Activated CD4-positive, alpha-beta T cell treated with anti-CD3 and anti-CD28 coated beads for 48 hours (primary cell): ENCODE data around the gene DHRS4L2.
"Not testable (repeated sequence)": the region's sequence is repeated elsewhere in the genome, so short reads cannot be mapped to it uniquely, and the experiment has no call there.

ENCODE experiments used
- DNase-seq: peaks from one replicate; pipeline ENCODE4 v3.0.0-alpha.2; 2020

DHRS4L2 gene

GRCh38 chr14:24020520-24020919, 31.8 kb downstream of the DHRS4L2 start:
- not testable (repeated sequence) for DNase-seq

GRCh38 chr14:24024939-24025418, 36.2 kb downstream of the DHRS4L2 start:
- DNase-seq: not testable (repeated sequence)

GRCh38 chr14:24029687-24030086, 41.0 kb downstream of the DHRS4L2 start:
- DNase-seq: not testable (repeated sequence)

GRCh38 chr14:24031331-24031730, 42.6 kb downstream of the DHRS4L2 start:
- DNase-seq: not testable (repeated sequence)

- no peak for DNase-seq
Measured at GRCh38 chr14:24032727-24033418, 44.1 kb downstream of the DHRS4L2 start.

GRCh38 chr14:24035769-24036168, 47.0 kb downstream of the DHRS4L2 start:
- DNase-seq: not testable (repeated sequence)

GRCh38 chr14:24036169-24036962, 47.6 kb downstream of the DHRS4L2 start:
- DNase-seq: peak; percentile 68

- not testable (repeated sequence) for DNase-seq
Measured at GRCh38 chr14:24036963-24037657, 48.4 kb downstream of the DHRS4L2 start.

- no peak for DNase-seq
Measured at GRCh38 chr14:24037658-24038037, 48.9 kb downstream of the DHRS4L2 start.

GRCh38 chr14:24038686-24039085, 50.0 kb downstream of the DHRS4L2 start:
- DNase-seq: no peak

- no peak for DNase-seq
Measured at GRCh38 chr14:24040692-24041091, 52.0 kb downstream of the DHRS4L2 start.

GRCh38 chr14:24042746-24043145, 54.0 kb downstream of the DHRS4L2 start:
- no peak for DNase-seq

GRCh38 chr14:24049002-24049401, 60.3 kb downstream of the DHRS4L2 start:
- DNase-seq: not testable (repeated sequence)

- not testable (repeated sequence) for DNase-seq
Measured at GRCh38 chr14:24050753-24051152, 62.0 kb downstream of the DHRS4L2 start.

GRCh38 chr14:24051176-24051788, 62.6 kb downstream of the DHRS4L2 start:
- DNase-seq: no peak

- DNase-seq: peak; percentile 62
Measured at GRCh38 chr14:24051789-24052655, 63.3 kb downstream of the DHRS4L2 start, which contains the start of gene CARMIL3. Gene CARMIL3, plus strand, starts transcription at chr14:24052009. Its CDS starts 145 bp downstream, at chr14:24052154.

- peak; percentile 70 for DNase-seq
Measured at GRCh38 chr14:24052656-24053547, 64.2 kb downstream of the DHRS4L2 start.

- no peak for DNase-seq
Measured at GRCh38 chr14:24053548-24054323, 65.0 kb downstream of the DHRS4L2 start.

GRCh38 chr14:24054324-24054641, 65.6 kb downstream of the DHRS4L2 start:
- DNase-seq: no peak

- no peak for DNase-seq
Measured at GRCh38 chr14:24054646-24055045, 65.9 kb downstream of the DHRS4L2 start.
